H9 (cell line): ENCODE results near the gene ACP3. TPM values are rescaled to one million over a fixed set of nuclear protein-coding genes. Genes with fewer than 3 reads are reported as not detected.
A peak's percentile ranks its signal among the peaks of the same experiment; 100 is the strongest.
"Not testable (repeated sequence)": the region's sequence is repeated elsewhere in the genome, so short reads cannot be mapped to it uniquely, and the experiment has no call there.

Source experiments
- DNase-seq: peaks from one replicate; pipeline ENCODE4 v3.0.0-alpha.2; 2017
- H2AFZ ChIP-seq: one replicate; pipeline ENCODE4 v1.6.1; 2013; ENCODE audit warnings: mild to moderate bottlenecking, low read length, control low read depth, moderate library complexity
- H2AK5ac ChIP-seq: 2 replicates; pipeline ENCODE4 v1.6.1; 2013; ENCODE audit warnings: low read length, control low read depth, mixed read lengths; ENCODE audit not compliant: insufficient read length
- H2BK120ac ChIP-seq: one replicate; pipeline ENCODE4 v1.6.1; 2013; ENCODE audit warnings: low read depth, mild to moderate bottlenecking, low read length, control low read depth, inconsistent platforms; ENCODE audit not compliant: poor library complexity, severe bottlenecking
- H2BK12ac ChIP-seq: 2 replicates; pipeline ENCODE4 v1.6.1; 2013; ENCODE audit warnings: low read length, control low read depth, mixed read lengths, low read depth; ENCODE audit not compliant: insufficient read length
- H2BK15ac ChIP-seq: 2 replicates; pipeline ENCODE4 v1.6.1; 2013; ENCODE audit warnings: low read depth, low read length, control low read depth
- H2BK20ac ChIP-seq: one replicate; pipeline ENCODE4 v1.6.1; 2013; ENCODE audit warnings: low read depth, mild to moderate bottlenecking, low read length, control low read depth, inconsistent platforms; ENCODE audit not compliant: poor library complexity, severe bottlenecking
- H2BK5ac ChIP-seq: 2 replicates; pipeline ENCODE4 v1.6.1; 2013; ENCODE audit warnings: low read length, control low read depth, mixed read lengths; ENCODE audit not compliant: insufficient read length
- H3K14ac ChIP-seq: 2 replicates; pipeline ENCODE4 v1.6.1; 2013; ENCODE audit warnings: low read length, control low read depth; ENCODE audit not compliant: insufficient read depth
- H3K18ac ChIP-seq: 2 replicates; pipeline ENCODE4 v1.6.1; 2013; ENCODE audit warnings: low read depth, mild to moderate bottlenecking, mixed read lengths, low read length, control low read depth; ENCODE audit not compliant: insufficient read length
- H3K23ac ChIP-seq: 2 replicates; pipeline ENCODE4 v1.6.1; 2013; ENCODE audit warnings: low read length, control low read depth, mixed read lengths, low read depth; ENCODE audit not compliant: insufficient read length
- H3K23me2 ChIP-seq: 2 replicates; pipeline ENCODE4 v1.6.1; 2013; ENCODE audit warnings: low read depth, mild to moderate bottlenecking, mixed read lengths, low read length, control low read depth; ENCODE audit not compliant: insufficient read length, poor library complexity, severe bottlenecking
- H3K27ac ChIP-seq: 2 replicates; pipeline ENCODE4 v1.5.1; 2013; ENCODE audit warnings: low read length, control low read depth, mixed read lengths, low read depth; ENCODE audit not compliant: insufficient read length
- H3K27me3 ChIP-seq: 2 replicates; pipeline ENCODE4 v1.6.1; 2013; ENCODE audit warnings: low read length, control low read depth, inconsistent platforms; ENCODE audit not compliant: insufficient read depth
- H3K4ac ChIP-seq: 2 replicates; pipeline ENCODE4 v1.6.1; 2013; ENCODE audit warnings: low read depth, mild to moderate bottlenecking, control low read depth, inconsistent platforms, low read length, moderate library complexity
- H3K4me1 ChIP-seq: 2 replicates; pipeline ENCODE4 v1.6.1; 2013; ENCODE audit warnings: low read length, control low read depth, inconsistent platforms; ENCODE audit not compliant: insufficient read depth
- H3K4me2 ChIP-seq: 2 replicates; pipeline ENCODE4 v1.6.1; 2013; ENCODE audit warnings: low read length, control low read depth, mixed read lengths; ENCODE audit not compliant: insufficient read length, insufficient read depth
- H3K56ac ChIP-seq: 2 replicates; pipeline ENCODE4 v1.6.1; 2013; ENCODE audit warnings: low read depth, mild to moderate bottlenecking, mixed read lengths, low read length, control low read depth; ENCODE audit not compliant: insufficient read length
- H3K79me1 ChIP-seq: 2 replicates; pipeline ENCODE4 v1.6.1; 2013; ENCODE audit warnings: low read depth, mild to moderate bottlenecking, moderate library complexity, low read length, control low read depth, inconsistent platforms; ENCODE audit not compliant: insufficient read depth, poor library complexity, severe bottlenecking
- H3K79me2 ChIP-seq: 2 replicates; pipeline ENCODE4 v1.6.1; 2013; ENCODE audit warnings: low read length, control low read depth, inconsistent platforms; ENCODE audit not compliant: insufficient read depth
- H3K9ac ChIP-seq: 2 replicates; pipeline ENCODE4 v1.6.1; 2013; ENCODE audit warnings: low read length, control low read depth, mixed read lengths; ENCODE audit not compliant: insufficient read length; ENCODE audit errors: extremely low read depth
- H3K9me3 ChIP-seq: one replicate; pipeline ENCODE4 v1.6.1; 2013; ENCODE audit warnings: low read depth, low read length, inconsistent platforms; ENCODE audit not compliant: control insufficient read depth
- H3T11ph ChIP-seq: one replicate; pipeline ENCODE4 v1.6.1; 2013; ENCODE audit warnings: mild to moderate bottlenecking, low read length, control low read depth, inconsistent platforms
- H4K20me1 ChIP-seq: one replicate; pipeline ENCODE4 v1.6.1; 2013; ENCODE audit not compliant: control insufficient read depth, insufficient read length, insufficient read depth
- H4K5ac ChIP-seq: 2 replicates; pipeline ENCODE4 v1.6.1; 2013; ENCODE audit warnings: low read depth, mild to moderate bottlenecking, mixed read lengths, low read length, control low read depth; ENCODE audit not compliant: insufficient read length
- H4K8ac ChIP-seq: replicated peaks from 2 replicates; pipeline ENCODE4 v1.6.1; 2013; ENCODE audit warnings: low read length, control low read depth, mixed read lengths, low read depth; ENCODE audit not compliant: insufficient read length
- H4K91ac ChIP-seq: 2 replicates; pipeline ENCODE4 v1.6.1; 2013; ENCODE audit warnings: low read depth, mild to moderate bottlenecking, moderate library complexity, mixed read lengths, low read length, control low read depth; ENCODE audit not compliant: insufficient read length
- H3K27ac Mint-ChIP-seq, 3 experiments: 2 replicates in 2 of 3; 3 replicates in 1 of 3; pipeline ENCODE4 v1.8.0; 2020 to 2021; ENCODE audit warnings: mixed read lengths in 3 of 3, mild to moderate bottlenecking in 1 of 3, moderate library complexity in 1 of 3
- H3K27me3 Mint-ChIP-seq: 2 replicates; pipeline ENCODE4 v1.8.0; 2021; ENCODE audit warnings: low read depth, mild to moderate bottlenecking, moderate library complexity, mixed read lengths
- H3K36me3 Mint-ChIP-seq, 3 experiments: 2 replicates in 2 of 3; 3 replicates in 1 of 3; pipeline ENCODE4 v1.8.0; 2020 to 2021; ENCODE audit warnings: low read depth in 3 of 3, mixed read lengths in 3 of 3; ENCODE audit not compliant: insufficient read depth in 1 of 3
- H3K4me1 Mint-ChIP-seq, 2 experiments: 2 replicates each; pipeline ENCODE4 v1.8.0; 2020; ENCODE audit warnings: mixed read lengths in 2 of 2
- H3K4me3 Mint-ChIP-seq, 2 experiments: 2 replicates in 1 of 2; 3 replicates in 1 of 2; pipeline ENCODE4 v1.8.0; 2020 to 2021; ENCODE audit warnings: mild to moderate bottlenecking in 2 of 2, mixed read lengths in 2 of 2, moderate library complexity in 1 of 2
- H3K9me3 Mint-ChIP-seq, 2 experiments: 2 replicates in 1 of 2; 3 replicates in 1 of 2; pipeline ENCODE4 v1.8.0; 2020; ENCODE audit warnings: mild to moderate bottlenecking in 2 of 2, mixed read lengths in 2 of 2, moderate library complexity in 1 of 2
- WGBS: extraction: QIAGEN DNeasy Blood & Tissue Kit; methylation state at CpG from one replicate; pipeline ENCODE4 v1.1.7; 2013; ENCODE audit warnings: missing lambda C conversion rate, low lambda C conversion rate, mixed read lengths; ENCODE audit not compliant: insufficient read length; ENCODE audit errors: extremely low coverage; 5-methylcytosine and 5-hydroxymethylcytosine counted together
- total RNA-seq: library from RNA; stranded (reverse); gene quantifications from 2 replicates; pipeline ENCODE4 v1.2.1, GENCODE V29; 2021
- TF ChIP-seq, protein P1 (sequence below): fragments of 200-600 bp; sonication (generic); conservative IDR thresholded peaks from 3 replicates; pipeline ENCODE4 v1.8.0; 2021; ENCODE audit warnings: antibody characterized with exemption, mild to moderate bottlenecking

The ACP3 gene
- total RNA-seq, 1 experiment from 2014 or later, result 0.17 TPM

GRCh38 chr3:132368962-132369361 is 51.8 kb downstream of the ACP3 start:
- Mint-ChIP-seq H3K4me3 (no peak overlapping the region), H3K9me3 (peaks cover 2 to 6% of the 10 kb centered on the region in 2 experiments; a peak in 2 of 5 replicates), H3K27ac (peak overlapping the region in 1 of 3 experiments; percentile 33; a peak in 1 of 7 replicates), H3K36me3 (no peaks in the 10 kb centered on the region), H3K27me3 (no peaks in the 10 kb centered on the region), H3K4me1 (no peaks in the 10 kb centered on the region)
- Histone ChIP-seq H3K79me1 (no peaks in the 10 kb centered on the region), H3K4ac (no peak overlapping the region), H4K20me1 (no peaks in the 10 kb centered on the region), H2BK15ac (no peak overlapping the region), H2BK5ac (no peak overlapping the region), H3K4me1 (no peaks in the 10 kb centered on the region), H3K18ac (no peak overlapping the region), H3K27me3 (no peaks in the 10 kb centered on the region), H4K5ac (no peak overlapping the region), H2BK12ac (no peak overlapping the region), H3K9me3 (no peaks in the 10 kb centered on the region), H3K9ac (no peak overlapping the region), H2BK20ac (no peak overlapping the region), H3K56ac (no peak overlapping the region), H2AFZ (no peak overlapping the region), H3K4me2 (no peak overlapping the region), H3K79me2 (no peaks in the 10 kb centered on the region), H3K23ac (no peak overlapping the region), H2AK5ac (no peak overlapping the region), H3K23me2 (no peaks in the 10 kb centered on the region), H2BK120ac (no peak overlapping the region), H3K14ac (no peak overlapping the region), H3K27ac (no peak overlapping the region), H4K8ac (no peak overlapping the region), H3T11ph (no peak overlapping the region), H4K91ac (no peak overlapping the region)
- no peak for DNase-seq
- TF ChIP-seq, protein P1, sequence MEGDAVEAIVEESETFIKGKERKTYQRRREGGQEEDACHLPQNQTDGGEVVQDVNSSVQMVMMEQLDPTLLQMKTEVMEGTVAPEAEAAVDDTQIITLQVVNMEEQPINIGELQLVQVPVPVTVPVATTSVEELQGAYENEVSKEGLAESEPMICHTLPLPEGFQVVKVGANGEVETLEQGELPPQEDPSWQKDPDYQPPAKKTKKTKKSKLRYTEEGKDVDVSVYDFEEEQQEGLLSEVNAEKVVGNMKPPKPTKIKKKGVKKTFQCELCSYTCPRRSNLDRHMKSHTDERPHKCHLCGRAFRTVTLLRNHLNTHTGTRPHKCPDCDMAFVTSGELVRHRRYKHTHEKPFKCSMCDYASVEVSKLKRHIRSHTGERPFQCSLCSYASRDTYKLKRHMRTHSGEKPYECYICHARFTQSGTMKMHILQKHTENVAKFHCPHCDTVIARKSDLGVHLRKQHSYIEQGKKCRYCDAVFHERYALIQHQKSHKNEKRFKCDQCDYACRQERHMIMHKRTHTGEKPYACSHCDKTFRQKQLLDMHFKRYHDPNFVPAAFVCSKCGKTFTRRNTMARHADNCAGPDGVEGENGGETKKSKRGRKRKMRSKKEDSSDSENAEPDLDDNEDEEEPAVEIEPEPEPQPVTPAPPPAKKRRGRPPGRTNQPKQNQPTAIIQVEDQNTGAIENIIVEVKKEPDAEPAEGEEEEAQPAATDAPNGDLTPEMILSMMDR, result no peak

DNA sequence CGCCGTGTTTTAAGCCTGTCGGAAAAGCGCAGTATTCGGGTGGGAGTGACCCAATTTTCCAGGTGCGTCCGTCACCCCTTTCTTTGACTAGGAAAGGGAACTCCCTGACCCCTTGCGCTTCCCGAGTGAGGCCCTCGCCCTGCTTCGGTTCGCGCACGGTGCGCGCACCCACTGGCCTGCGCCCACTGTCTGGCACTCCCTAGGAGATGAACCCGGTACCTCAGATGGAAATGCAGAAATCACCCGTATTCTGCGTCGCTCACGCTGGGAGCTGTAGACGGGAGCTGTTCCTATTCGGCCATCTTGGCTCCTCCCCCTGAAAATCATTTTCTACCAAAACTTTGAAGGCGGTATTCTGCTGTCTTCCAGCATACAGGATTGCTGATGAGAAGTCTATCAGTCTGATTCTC is 59.7 kb downstream of the ACP3 start:
- H3K4me2 ChIP-seq, result peak overlapping the region; percentile 53
- no CpG with 5 or more reads among the region's 25 CpGs for WGBS

More for the DNA sequence above, 59.7 kb downstream of the ACP3 start:
- not testable (repeated sequence) for DNase-seq, H2BK20ac ChIP-seq, H3K27me3 ChIP-seq, H3K79me2 ChIP-seq, H2AK5ac ChIP-seq, H4K91ac ChIP-seq, H3K23me2 ChIP-seq, H3K4ac ChIP-seq, H2AFZ ChIP-seq, H3K27ac ChIP-seq, H3K9me3 ChIP-seq, H2BK15ac ChIP-seq, H3K79me1 ChIP-seq, H3K23ac ChIP-seq, H2BK12ac ChIP-seq, H2BK120ac ChIP-seq, H3K27me3 Mint-ChIP-seq, H2BK5ac ChIP-seq, H4K5ac ChIP-seq, H4K20me1 ChIP-seq, H3K56ac ChIP-seq
- H3K4me1 ChIP-seq, result peaks cover 11% of the 10 kb centered on the region; the same call in 1 of the 2 replicates
- peak overlapping the region; percentile 89 for H3K18ac ChIP-seq
- H3K14ac ChIP-seq, result peak overlapping the region; percentile 98
- peak overlapping the region; percentile 55 for H4K8ac ChIP-seq
- H3K9ac ChIP-seq, result peak overlapping the region; percentile 78
- H3K9me3 Mint-ChIP-seq, result peaks cover 11 to 21% of the 10 kb centered on the region in 2 experiments
- H3K4me3 Mint-ChIP-seq, result peak overlapping the region; percentile 84 to 85
- peaks cover 42 to 55% of the 10 kb centered on the region in 2 experiments for H3K4me1 Mint-ChIP-seq
- H3K36me3 Mint-ChIP-seq, result peaks cover 9 to 31% (median 14%) of the 10 kb centered on the region in 3 experiments
- H3K27ac Mint-ChIP-seq, result peak overlapping the region; percentile 85 to 99 (median 98); a peak in 6 of 7 replicates
- H3T11ph ChIP-seq, result peak overlapping the region; percentile 83
